ENCODE measurements around the gene PHF12. TPM values are rescaled to one million over a fixed set of nuclear protein-coding genes. Genes with fewer than 3 reads are reported as not detected.

Gene PHF12
- total and polyA plus RNA-seq, 3 experiments from 2014 or later = 11.6 to 62.1 (median 58.1) TPM

GRCh38 chr17:28865946-28866752 lies 85.2 kb downstream of the PHF12 start:
- no peak for DNase-seq
- Histone ChIP-seq H3K4me3 (ENCODE audit: low read length) (no peak overlapping the region), H3K27ac (ENCODE audit: low read depth, low read length) (peak overlapping the region; percentile 80), H3K36me3 (ENCODE audit: insufficient read depth, low read length) (no peaks in the 10 kb centered on the region), H3K9me3 (ENCODE audit: low read length) (no peaks in the 10 kb centered on the region), H3K27me3 (ENCODE audit: insufficient read depth, low read length, poor library complexity, severe bottlenecking) (no peaks in the 10 kb centered on the region), H3K4me1 (ENCODE audit: insufficient read depth, low read length) (peaks cover 4% of the 10 kb centered on the region)
- no peaks in the 10 kb centered on the region for H3K9me3 Mint-ChIP-seq
- H3K27ac Mint-ChIP-seq = peak overlapping the region in 2 of 8 donors; percentile 61 to 69
- ChIA-PET POLR2A (no interaction called here), CTCF (interaction anchor here (0.9 kb wide), 1 partner anchor 101 kb away, joined by 3 read pairs; no protein-coding TSS in a partner anchor)
- H3K4me3 Mint-ChIP-seq = no peak overlapping the region
- H3K36me3 Mint-ChIP-seq = peaks cover 0 to 4% (median 2%) of the 10 kb centered on the region in 3 donors
- H3K27me3 Mint-ChIP-seq = no peaks in the 10 kb centered on the region
- peaks cover 3 to 4% (median 4%) of the 10 kb centered on the region in 3 donors for H3K4me1 Mint-ChIP-seq

DNA sequence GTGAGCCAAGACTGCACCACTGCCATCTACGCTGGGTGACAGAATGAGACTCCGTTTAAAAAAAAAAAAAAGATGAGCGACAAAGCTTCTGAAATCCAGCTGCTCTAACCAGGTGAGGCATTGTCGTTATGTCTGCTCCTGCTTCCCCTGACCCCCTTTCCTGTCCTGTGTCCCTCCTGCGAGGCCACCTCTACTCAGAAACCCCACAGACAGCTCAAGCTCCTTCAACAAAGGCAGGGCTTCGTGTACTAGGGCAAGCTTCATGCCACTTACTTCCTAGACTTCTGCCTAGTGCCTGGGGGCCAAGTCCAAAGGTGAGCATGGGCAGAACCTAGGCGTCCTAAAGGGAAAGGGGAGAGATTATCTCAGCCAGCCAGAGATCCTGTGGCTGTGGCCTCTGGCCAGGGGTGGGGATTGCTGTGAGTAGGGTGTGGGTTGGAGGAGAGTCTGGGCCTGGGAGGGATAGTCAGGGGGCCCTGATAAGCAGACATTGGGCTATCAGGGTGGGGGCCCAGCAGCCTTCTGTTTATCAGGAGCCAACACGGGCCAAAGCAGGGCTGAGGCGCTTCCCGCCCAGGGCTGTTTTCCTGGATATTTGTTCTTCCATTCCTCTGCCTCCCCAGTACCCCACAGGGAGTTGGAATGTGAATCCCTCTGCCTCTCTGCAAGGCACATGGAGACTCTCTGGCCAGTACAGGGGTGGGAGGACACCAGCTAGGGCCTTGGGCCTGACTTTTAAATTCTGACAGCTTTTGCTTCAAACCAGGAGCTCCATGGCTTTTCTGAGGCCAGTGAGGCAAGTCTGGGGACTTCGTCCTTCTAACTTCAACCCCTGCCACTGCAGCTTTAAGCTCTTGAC lies 86.1 kb downstream of the PHF12 start:
- Histone ChIP-seq H3K9me3 (ENCODE audit: low read length) (no peaks in the 10 kb centered on the region), H3K36me3 (ENCODE audit: insufficient read depth, low read length) (no peaks in the 10 kb centered on the region), H3K27me3 (ENCODE audit: insufficient read depth, low read length, poor library complexity, severe bottlenecking) (no peaks in the 10 kb centered on the region), H3K27ac (ENCODE audit: low read depth, low read length) (peak overlapping the region; percentile 80), H3K4me1 (ENCODE audit: insufficient read depth, low read length) (no peaks in the 10 kb centered on the region), H3K4me3 (ENCODE audit: low read length) (no peak overlapping the region)
- ChIA-PET CTCF (interaction anchor here (0.7 kb wide), 1 partner anchor 16 kb away, joined by 3 read pairs; no protein-coding TSS in a partner anchor), POLR2A (interaction anchor here (0.6 kb wide), 1 partner anchor 34 kb away, joined by 6 read pairs; no protein-coding TSS in a partner anchor)
- no peak for DNase-seq
- no peaks in the 10 kb centered on the region for H3K9me3 Mint-ChIP-seq
- no peaks in the 10 kb centered on the region for H3K4me1 Mint-ChIP-seq
- H3K27me3 Mint-ChIP-seq = no peaks in the 10 kb centered on the region
- peak overlapping the region in 1 of 8 donors; percentile 23 for H3K27ac Mint-ChIP-seq
- H3K36me3 Mint-ChIP-seq = peaks cover 0 to 11% (median 2%) of the 10 kb centered on the region in 3 donors
- H3K4me3 Mint-ChIP-seq = no peak overlapping the region

- POLR2A ChIA-PET = interaction anchor here (0.5 kb wide), 1 partner anchor 26 kb away, joined by 4 read pairs; no protein-coding TSS in a partner anchor
Observed at GRCh38 chr17:28863953-28864352, 87.4 kb downstream of the PHF12 start.

DNA sequence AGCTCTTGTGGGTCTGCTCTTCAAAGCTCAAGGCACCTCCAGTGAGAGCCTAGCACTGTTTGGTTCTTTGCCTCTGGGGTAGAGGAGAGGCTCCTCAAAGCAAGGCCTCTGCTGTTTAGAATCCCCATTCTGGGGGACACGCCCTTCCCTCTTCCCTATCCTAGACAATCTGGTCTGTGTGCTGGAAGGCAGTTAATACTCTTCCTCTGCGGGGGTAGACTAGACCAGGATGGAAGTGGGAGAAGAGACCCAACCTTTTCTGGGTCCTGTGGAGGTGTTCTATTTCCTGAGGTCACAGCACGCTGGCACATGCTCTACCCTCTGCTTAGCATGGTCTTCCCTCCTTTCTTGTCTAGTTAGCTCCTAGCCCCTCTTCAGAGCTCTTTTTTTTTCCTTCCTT lies 88.8 kb downstream of the PHF12 start:
- DNase-seq = no peak
- peak overlapping the region in 1 of 7 donors; percentile 22 for H3K4me3 Mint-ChIP-seq
- ChIA-PET CTCF (interaction anchor here (1.4 kb wide), 1 partner anchor 13 kb away, joined by 6 read pairs; no protein-coding TSS in a partner anchor), POLR2A (no interaction called here)
- H3K27me3 Mint-ChIP-seq = no peaks in the 10 kb centered on the region
- H3K4me1 ChIP-seq (ENCODE audit: insufficient read depth, low read length) = no peaks in the 10 kb centered on the region
- peaks cover 16% of the 10 kb centered on the region for H3K36me3 ChIP-seq (ENCODE audit: insufficient read depth, low read length)
- H3K9me3 ChIP-seq (ENCODE audit: low read length) = no peaks in the 10 kb centered on the region
- no peaks in the 10 kb centered on the region for H3K9me3 Mint-ChIP-seq
- peak overlapping the region; percentile 65 for H3K27ac ChIP-seq (ENCODE audit: low read depth, low read length)
- no peak overlapping the region for H3K4me3 ChIP-seq (ENCODE audit: low read length)
- peaks cover 0 to 5% (median 0%) of the 10 kb centered on the region in 3 donors for H3K4me1 Mint-ChIP-seq
- H3K36me3 Mint-ChIP-seq = peaks cover 0 to 30% (median 12%) of the 10 kb centered on the region in 3 donors
- peak overlapping the region in 5 of 8 donors; percentile 33 to 57 (median 39) for H3K27ac Mint-ChIP-seq
- no peaks in the 10 kb centered on the region for H3K27me3 ChIP-seq (ENCODE audit: insufficient read depth, low read length, poor library complexity, severe bottlenecking)

More at GRCh38 chr17:28863953-28864352, 87.4 kb downstream of the PHF12 start:
- Histone ChIP-seq H3K9me3 (ENCODE audit: low read length) (no peaks in the 10 kb centered on the region), H3K4me1 (ENCODE audit: insufficient read depth, low read length) (no peaks in the 10 kb centered on the region), H3K4me3 (ENCODE audit: low read length) (no peak overlapping the region), H3K27me3 (ENCODE audit: insufficient read depth, low read length, poor library complexity, severe bottlenecking) (no peaks in the 10 kb centered on the region), H3K27ac (ENCODE audit: low read depth, low read length) (peak overlapping the region; percentile 80), H3K36me3 (ENCODE audit: insufficient read depth, low read length) (peaks cover 2% of the 10 kb centered on the region)
- peaks cover 0 to 17% (median 4%) of the 10 kb centered on the region in 3 donors for H3K36me3 Mint-ChIP-seq
- no peaks in the 10 kb centered on the region for H3K9me3 Mint-ChIP-seq
- no peaks in the 10 kb centered on the region for H3K4me1 Mint-ChIP-seq
- H3K27me3 Mint-ChIP-seq = no peaks in the 10 kb centered on the region
- peak overlapping the region in 1 of 8 donors; percentile 22 for H3K27ac Mint-ChIP-seq
- no peak for DNase-seq
- no peak overlapping the region for H3K4me3 Mint-ChIP-seq
- CTCF ChIA-PET = interaction anchor here (1.1 kb wide), 1 partner anchor 36 kb away, joined by 3 read pairs; no protein-coding TSS in a partner anchor

GRCh38 chr17:28861393-28862203 lies 89.7 kb downstream of the PHF12 start:
- Mint-ChIP-seq H3K4me1 (peaks cover 0 to 5% (median 0%) of the 10 kb centered on the region in 3 donors), H3K9me3 (no peaks in the 10 kb centered on the region), H3K27me3 (no peaks in the 10 kb centered on the region), H3K4me3 (peak overlapping the region in 1 of 7 donors; percentile 22), H3K27ac (peak overlapping the region in 4 of 8 donors; percentile 5 to 71 (median 40)), H3K36me3 (peaks cover 0 to 33% (median 12%) of the 10 kb centered on the region in 3 donors)
- H3K27me3 ChIP-seq (ENCODE audit: insufficient read depth, low read length, poor library complexity, severe bottlenecking) = no peaks in the 10 kb centered on the region
- H3K4me3 ChIP-seq (ENCODE audit: low read length) = no peak overlapping the region
- peak overlapping the region; percentile 65 for H3K27ac ChIP-seq (ENCODE audit: low read depth, low read length)
- ChIA-PET POLR2A (no interaction called here), CTCF (interaction anchor here (1.2 to 2.4 kb wide), 5 partner anchors 12 to 135 kb away, joined by 3 to 6 read pairs (median 4); partner anchors contain the start of genes DHRS13 and TLCD1)
- no peaks in the 10 kb centered on the region for H3K9me3 ChIP-seq (ENCODE audit: low read length)
- H3K36me3 ChIP-seq (ENCODE audit: insufficient read depth, low read length) = peaks cover 17% of the 10 kb centered on the region
- H3K4me1 ChIP-seq (ENCODE audit: insufficient read depth, low read length) = no peaks in the 10 kb centered on the region
- DNase-seq = no peak

DNA sequence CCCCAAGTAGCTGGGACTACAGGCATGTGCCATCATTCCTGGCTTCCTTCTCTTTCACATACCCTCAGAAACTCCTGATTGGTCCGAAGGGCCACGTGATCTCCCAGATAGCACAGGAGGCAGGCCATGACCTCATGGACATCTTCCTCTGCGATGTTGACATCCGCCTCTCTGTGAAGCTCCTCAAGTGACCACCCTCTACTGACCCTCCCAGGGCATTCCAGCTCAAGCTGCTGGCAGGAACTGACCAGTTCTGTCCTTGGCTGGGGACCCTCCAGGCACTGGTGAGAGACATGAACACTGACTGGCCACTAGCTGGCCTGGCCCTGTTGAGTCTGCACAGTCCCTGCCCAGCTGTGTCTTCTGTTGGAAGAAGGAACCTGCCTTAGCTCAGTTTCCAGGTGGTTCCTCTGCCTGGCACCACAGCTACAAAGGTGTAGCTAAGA lies 90.9 kb downstream of the PHF12 start:
- Histone ChIP-seq H3K27me3 (ENCODE audit: insufficient read depth, low read length, poor library complexity, severe bottlenecking) (no peaks in the 10 kb centered on the region), H3K9me3 (ENCODE audit: low read length) (no peaks in the 10 kb centered on the region), H3K4me3 (ENCODE audit: low read length) (no peak overlapping the region), H3K4me1 (ENCODE audit: insufficient read depth, low read length) (peaks cover 6% of the 10 kb centered on the region), H3K27ac (ENCODE audit: low read depth, low read length) (peak overlapping the region; percentile 64), H3K36me3 (ENCODE audit: insufficient read depth, low read length) (peaks cover 17% of the 10 kb centered on the region)
- no peak for DNase-seq
- CTCF ChIA-PET = interaction anchor here (0.9 to 2.4 kb wide), 2 partner anchors 11 to 35 kb away, joined by 4 to 5 read pairs; no protein-coding TSS in a partner anchor
- Mint-ChIP-seq H3K4me3 (peak overlapping the region in 1 of 7 donors; percentile 11), H3K4me1 (peaks cover 6 to 9% (median 6%) of the 10 kb centered on the region in 3 donors), H3K27me3 (no peaks in the 10 kb centered on the region), H3K9me3 (no peaks in the 10 kb centered on the region), H3K36me3 (peaks cover 0 to 38% (median 12%) of the 10 kb centered on the region in 3 donors), H3K27ac (no peak overlapping the region)
- POLR2A ChIA-PET = no interaction called here

DNA sequence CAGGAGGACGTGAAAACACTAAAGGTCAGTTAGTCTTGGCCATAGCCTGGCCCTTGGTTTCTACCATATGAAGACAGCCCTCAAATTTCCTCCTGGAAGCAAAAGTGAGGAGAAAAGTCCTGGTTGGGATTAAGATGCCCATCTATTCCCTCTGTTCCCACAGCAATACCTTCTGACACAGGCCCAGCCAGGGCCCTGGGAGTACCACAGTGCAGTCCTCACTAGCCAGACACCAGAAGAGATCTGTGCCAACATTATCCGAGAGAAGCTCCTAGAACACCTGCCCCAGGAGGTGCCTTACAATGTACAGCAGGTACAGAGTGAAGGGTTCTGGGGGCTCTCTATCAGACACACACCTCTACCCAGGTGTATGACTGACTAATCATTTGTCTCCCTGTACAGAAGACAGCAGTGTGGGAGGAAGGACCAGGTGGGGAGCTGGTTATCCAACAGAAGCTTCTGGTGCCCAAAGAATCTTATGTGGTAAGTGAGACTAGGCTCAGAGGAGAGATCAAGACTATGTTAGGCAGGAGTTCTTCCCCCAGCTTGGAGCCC lies 92.4 kb downstream of the PHF12 start:
- peaks cover 17% of the 10 kb centered on the region for H3K36me3 ChIP-seq (ENCODE audit: insufficient read depth, low read length)
- H3K9me3 Mint-ChIP-seq = no peaks in the 10 kb centered on the region
- no peak overlapping the region for H3K27ac ChIP-seq (ENCODE audit: low read depth, low read length)
- no peaks in the 10 kb centered on the region for H3K27me3 ChIP-seq (ENCODE audit: insufficient read depth, low read length, poor library complexity, severe bottlenecking)
- H3K4me1 Mint-ChIP-seq = peaks cover 15 to 23% (median 20%) of the 10 kb centered on the region in 3 donors
- DNase-seq = peak in 1 of 5 donors; percentile 14
- ChIA-PET CTCF (interaction anchor here (1.4 to 2.4 kb wide), 2 partner anchors 37 to 44 kb away, joined by 5 read pairs; partner anchors contain the start of gene DHRS13), POLR2A (interaction anchor here (0.6 kb wide), 1 partner anchor 10 kb away, joined by 4 read pairs; no protein-coding TSS in a partner anchor)
- no peaks in the 10 kb centered on the region for H3K27me3 Mint-ChIP-seq
- H3K9me3 ChIP-seq (ENCODE audit: low read length) = no peaks in the 10 kb centered on the region
- peaks cover 14% of the 10 kb centered on the region for H3K4me1 ChIP-seq (ENCODE audit: insufficient read depth, low read length)
- no peak overlapping the region for H3K4me3 Mint-ChIP-seq
- no peak overlapping the region for H3K4me3 ChIP-seq (ENCODE audit: low read length)
- H3K36me3 Mint-ChIP-seq = peaks cover 0 to 47% (median 12%) of the 10 kb centered on the region in 3 donors
- H3K27ac Mint-ChIP-seq = peak overlapping the region in 1 of 8 donors; percentile 32

All from CD8-positive, alpha-beta memory T cell (primary cell).